ACC112 (cell line): ENCODE data around the gene LRRC51.

ENCODE experiments used
- H2AFZ ChIP-seq: fragments of 200-600 bp; sonication (generic); one replicate; pipeline ENCODE4 v1.6.0; 2017; ENCODE audit warnings: antibody characterized with exemption, low read length; ENCODE audit not compliant: unreplicated experiment
- H3K27ac ChIP-seq: fragments of 200-600 bp; sonication (generic); 2 replicates; pipeline ENCODE4 v1.5.1; 2014; ENCODE audit warnings: low read depth, mild to moderate bottlenecking, antibody characterized with exemption, low read length, moderate library complexity
- H3K27me3 ChIP-seq: fragments of 200-600 bp; sonication (generic); 2 replicates; pipeline ENCODE4 v1.6.1; 2014; ENCODE audit warnings: mild to moderate bottlenecking, antibody characterized with exemption, low read length, moderate library complexity, mixed read lengths; ENCODE audit not compliant: insufficient read depth
- H3K36me3 ChIP-seq: fragments of 200-600 bp; sonication (generic); 2 replicates; pipeline ENCODE4 v1.6.1; 2016; ENCODE audit warnings: mild to moderate bottlenecking, antibody characterized with exemption, low read length, moderate library complexity, mixed read lengths; ENCODE audit not compliant: insufficient read depth
- H3K4me1 ChIP-seq: fragments of 200-600 bp; sonication (generic); one replicate; pipeline ENCODE4 v1.6.1; 2016; ENCODE audit warnings: low read length, mixed read lengths; ENCODE audit not compliant: insufficient read depth, unreplicated experiment, control insufficient read depth
- H3K4me3 ChIP-seq: fragments of 200-600 bp; sonication (generic); 2 replicates; pipeline ENCODE4 v1.5.1; 2014; ENCODE audit warnings: mild to moderate bottlenecking, low read depth, low read length
- H3K79me2 ChIP-seq: fragments of 200-600 bp; sonication (generic); one replicate; pipeline ENCODE4 v1.6.0; 2016; ENCODE audit warnings: low read length; ENCODE audit not compliant: control insufficient read depth, unreplicated experiment, insufficient read depth

Gene LRRC51

GRCh38 chr11:72080326-72081183 is at the start of gene LRRC51, which contains the start of gene NUMA1:
TSS of gene LRRC51 (plus strand) at chr11:72080850. CDS start at chr11:72089084, 8,234 bp downstream.
TSS of gene NUMA1 (minus strand) at chr11:72080542. CDS start at chr11:72035943, 44,599 bp downstream.
- Histone ChIP-seq H3K4me3 (peak within 1 kb of the TSS; percentile 87), H3K27ac (peak within 1 kb of the TSS; percentile 86), H3K4me1 (peaks cover 18% of the 10 kb centered on the region), H2AFZ (peak within 1 kb of the TSS; percentile 87), H3K36me3 (0 out of 2 replicates have a peak, but pooled peaks cover 1% of the 10 kb centered on the region), H3K79me2 (peaks cover 42% of the 10 kb centered on the region), H3K27me3 (no peaks in the 10 kb centered on the region)

- H3K27me3 ChIP-seq, result no peaks in the 10 kb centered on the region
- H2AFZ ChIP-seq, result no peak overlapping the region
- no peak overlapping the region for H3K4me3 ChIP-seq
- peaks cover 30% of the 10 kb centered on the region for H3K4me1 ChIP-seq
- H3K79me2 ChIP-seq, result peaks cover 56% of the 10 kb centered on the region
- peaks cover 11% of the 10 kb centered on the region; the same call in 1 of the 2 replicates for H3K36me3 ChIP-seq
- no peak overlapping the region for H3K27ac ChIP-seq
Measured at GRCh38 chr11:72036687-72037086, 44.0 kb upstream of the LRRC51 start.

- Histone ChIP-seq H3K4me3 (peak overlapping the region; percentile 79), H2AFZ (no peak overlapping the region), H3K27me3 (no peaks in the 10 kb centered on the region), H3K36me3 (peaks cover 6% of the 10 kb centered on the region; the same call in 1 of the 2 replicates), H3K79me2 (peaks cover 61% of the 10 kb centered on the region), H3K4me1 (peaks cover 40% of the 10 kb centered on the region), H3K27ac (peak overlapping the region; percentile 88)
Measured at GRCh38 chr11:72037554-72038311, 42.9 kb upstream of the LRRC51 start.

- Histone ChIP-seq H3K27me3 (no peaks in the 10 kb centered on the region), H2AFZ (no peak overlapping the region), H3K36me3 (peaks cover 6% of the 10 kb centered on the region; the same call in 1 of the 2 replicates), H3K4me3 (peak overlapping the region; percentile 79), H3K4me1 (peaks cover 41% of the 10 kb centered on the region), H3K27ac (peak overlapping the region; percentile 88), H3K79me2 (peaks cover 64% of the 10 kb centered on the region)
Measured at GRCh38 chr11:72038491-72038890, 42.2 kb upstream of the LRRC51 start.

- H3K27ac ChIP-seq, result peak overlapping the region; percentile 88
- H3K36me3 ChIP-seq, result peaks cover 6% of the 10 kb centered on the region; the same call in 1 of the 2 replicates
- H3K27me3 ChIP-seq, result no peaks in the 10 kb centered on the region
- peaks cover 41% of the 10 kb centered on the region for H3K4me1 ChIP-seq
- H3K79me2 ChIP-seq, result peaks cover 63% of the 10 kb centered on the region
- no peak overlapping the region for H2AFZ ChIP-seq
- peak overlapping the region; percentile 79 for H3K4me3 ChIP-seq
Measured at GRCh38 chr11:72039031-72039855, 41.4 kb upstream of the LRRC51 start.

GRCh38 chr11:72039856-72040401 is 40.7 kb upstream of the LRRC51 start:
- Histone ChIP-seq H3K27me3 (no peaks in the 10 kb centered on the region), H2AFZ (no peak overlapping the region), H3K4me1 (peaks cover 41% of the 10 kb centered on the region), H3K36me3 (peaks cover 6% of the 10 kb centered on the region; the same call in 1 of the 2 replicates), H3K79me2 (peaks cover 63% of the 10 kb centered on the region), H3K27ac (peak overlapping the region; percentile 88), H3K4me3 (peak overlapping the region; percentile 79)

GRCh38 chr11:72040491-72041363 is 39.9 kb upstream of the LRRC51 start:
- Histone ChIP-seq H3K4me1 (peaks cover 41% of the 10 kb centered on the region), H3K4me3 (peak overlapping the region; percentile 79), H3K36me3 (peaks cover 3% of the 10 kb centered on the region; the same call in 1 of the 2 replicates), H3K27me3 (no peaks in the 10 kb centered on the region), H3K27ac (peak overlapping the region; percentile 88), H2AFZ (peak overlapping the region; percentile 80), H3K79me2 (peaks cover 63% of the 10 kb centered on the region)

- H3K79me2 ChIP-seq, result peaks cover 55% of the 10 kb centered on the region
- H2AFZ ChIP-seq, result peak overlapping the region; percentile 80
Measured at GRCh38 chr11:72041364-72042063, 39.1 kb upstream of the LRRC51 start.

More at GRCh38 chr11:72041364-72042063, 39.1 kb upstream of the LRRC51 start:
- H3K27ac ChIP-seq, result peak overlapping the region; percentile 88
- peaks cover 41% of the 10 kb centered on the region for H3K4me1 ChIP-seq
- H3K36me3 ChIP-seq, result no peaks in the 10 kb centered on the region
- no peaks in the 10 kb centered on the region for H3K27me3 ChIP-seq
- peak overlapping the region; percentile 79 for H3K4me3 ChIP-seq
